Epithelial cell of esophagus (primary cell): Measurements from ENCODE around the gene HSDL2.

Experiments used
- DNase-seq: peaks from one replicate; pipeline ENCODE4 v3.0.0; 2010; ENCODE audit warnings: low read depth
- H3K4me3 ChIP-seq: 2 replicates; pipeline ENCODE4 v1.5.1; 2011; ENCODE audit warnings: mild to moderate bottlenecking, low read length, control low read depth
- CTCF ChIP-seq: IDR thresholded peaks from 2 replicates; pipeline ENCODE4 v1.5.1; 2011; ENCODE audit warnings: low read depth, mild to moderate bottlenecking, low read length, control low read depth, inconsistent platforms; ENCODE audit not compliant: insufficient read depth; ENCODE audit errors: missing control alignments

Gene HSDL2

GRCh38 chr9:112334432-112334841, 45.5 kb upstream of the HSDL2 start:
- no peak for TF ChIP-seq CTCF
- H3K4me3 ChIP-seq: peak overlapping the region; percentile 70
- DNase-seq: peak; percentile 45

GRCh38 chr9:112337547-112337946, 42.4 kb upstream of the HSDL2 start:
- no peak for TF ChIP-seq CTCF
- DNase-seq: no peak

GRCh38 chr9:112338561-112338960, 41.3 kb upstream of the HSDL2 start:
- TF ChIP-seq CTCF: no peak
- H3K4me3 ChIP-seq: no peak overlapping the region
- peak; percentile 85 for DNase-seq

More at GRCh38 chr9:112337547-112337946, 42.4 kb upstream of the HSDL2 start:
- H3K4me3 ChIP-seq: no peak overlapping the region

- DNase-seq: no peak
- TF ChIP-seq CTCF: no peak
- H3K4me3 ChIP-seq: no peak overlapping the region
These were observed 40.0 kb upstream of the HSDL2 start for GRCh38 chr9:112339886-112340285.

GRCh38 chr9:112341730-112342129, 38.2 kb upstream of the HSDL2 start:
- DNase-seq: no peak
- no peak for TF ChIP-seq CTCF
- H3K4me3 ChIP-seq: no peak overlapping the region

GRCh38 chr9:112348257-112349007, 31.5 kb upstream of the HSDL2 start:
- TF ChIP-seq CTCF: no peak
- peak overlapping the region; percentile 32 for H3K4me3 ChIP-seq
- DNase-seq: peak; percentile 59

GRCh38 chr9:112349008-112349333, 30.9 kb upstream of the HSDL2 start:
- H3K4me3 ChIP-seq: no peak overlapping the region
- no peak for DNase-seq
- no peak for TF ChIP-seq CTCF
